Testis (tissue), 2 donors: ENCODE results near the gene GRIN2C.

Experiments used
- CTCF ChIP-seq, 3 experiments: fragments of 450-650 bp in 2 of 3; fragments of 200-600 bp in 1 of 3; sonication (generic) in 1 of 3; IDR thresholded peaks; one replicate each; pipeline ENCODE4 v1.5.1; 2016 to 2019; ENCODE audit warnings: antibody characterized with exemption in 3 of 3, mild to moderate bottlenecking in 2 of 3, moderate library complexity in 1 of 3
- POLR2A ChIP-seq: fragments of 450-650 bp; IDR thresholded peaks from one replicate; pipeline ENCODE4 v1.6.1; 2017; ENCODE audit warnings: antibody characterized with exemption, mild to moderate bottlenecking, moderate library complexity

- no peak for TF ChIP-seq POLR2A
- TF ChIP-seq CTCF (IDR thresholded peaks at IDR 0.05), result no peak
These were observed 44.6 kb downstream of the GRIN2C start for GRCh38 chr17:74815067-74815466.
